ENCODE results near the gene ZNF568.

The ZNF568 gene

DNA sequence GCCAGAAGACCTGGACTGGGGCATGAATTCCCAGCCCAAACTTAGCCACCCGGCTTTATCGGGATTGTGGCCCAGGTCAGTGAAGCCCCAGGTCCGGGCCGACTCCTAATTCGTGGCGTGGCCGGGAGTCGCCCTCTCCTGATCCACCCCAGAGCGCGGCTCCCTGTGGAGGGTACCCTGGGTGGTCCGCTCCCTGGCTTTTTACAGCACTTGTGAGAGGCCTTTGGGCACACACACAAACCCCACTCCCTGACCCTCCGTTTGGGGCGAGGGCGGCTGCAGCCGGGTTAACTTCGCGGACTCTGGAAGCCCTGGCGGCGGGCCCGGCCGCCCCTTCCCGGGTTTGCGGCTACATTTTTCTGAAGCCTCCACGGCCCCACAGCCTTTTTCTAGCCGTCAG is 56.4 kb downstream of the ZNF568 start:
- DNase-seq (ENCODE audit: low read depth in 1 of 2, low spot score in 1 of 2): no peak
- Histone ChIP-seq H3K27me3 (ENCODE audit: insufficient read depth, poor library complexity, severe bottlenecking) (no peaks in the 10 kb centered on the region), H3K4me3 (replicated peaks; ENCODE audit: insufficient read depth, low read length) (no peak overlapping the region; the same call in 1 of the 2 replicates), H3K27ac (replicated peaks) (peak overlapping the region; percentile 50)
- TF ChIP-seq GABPA (IDR thresholded peaks at IDR 0.05; ENCODE audit: low read depth) (no peak), CTCF (IDR thresholded peaks at IDR 0.05; ENCODE audit: insufficient read depth, low read length) (no peak), POLR2AphosphoS5 (IDR thresholded peaks at IDR 0.05; ENCODE audit: low read depth) (no peak), SPI1 (IDR thresholded peaks at IDR 0.05; ENCODE audit: borderline replicate concordance, low read depth) (no peak)
- TF ChIP-seq, protein P1, sequence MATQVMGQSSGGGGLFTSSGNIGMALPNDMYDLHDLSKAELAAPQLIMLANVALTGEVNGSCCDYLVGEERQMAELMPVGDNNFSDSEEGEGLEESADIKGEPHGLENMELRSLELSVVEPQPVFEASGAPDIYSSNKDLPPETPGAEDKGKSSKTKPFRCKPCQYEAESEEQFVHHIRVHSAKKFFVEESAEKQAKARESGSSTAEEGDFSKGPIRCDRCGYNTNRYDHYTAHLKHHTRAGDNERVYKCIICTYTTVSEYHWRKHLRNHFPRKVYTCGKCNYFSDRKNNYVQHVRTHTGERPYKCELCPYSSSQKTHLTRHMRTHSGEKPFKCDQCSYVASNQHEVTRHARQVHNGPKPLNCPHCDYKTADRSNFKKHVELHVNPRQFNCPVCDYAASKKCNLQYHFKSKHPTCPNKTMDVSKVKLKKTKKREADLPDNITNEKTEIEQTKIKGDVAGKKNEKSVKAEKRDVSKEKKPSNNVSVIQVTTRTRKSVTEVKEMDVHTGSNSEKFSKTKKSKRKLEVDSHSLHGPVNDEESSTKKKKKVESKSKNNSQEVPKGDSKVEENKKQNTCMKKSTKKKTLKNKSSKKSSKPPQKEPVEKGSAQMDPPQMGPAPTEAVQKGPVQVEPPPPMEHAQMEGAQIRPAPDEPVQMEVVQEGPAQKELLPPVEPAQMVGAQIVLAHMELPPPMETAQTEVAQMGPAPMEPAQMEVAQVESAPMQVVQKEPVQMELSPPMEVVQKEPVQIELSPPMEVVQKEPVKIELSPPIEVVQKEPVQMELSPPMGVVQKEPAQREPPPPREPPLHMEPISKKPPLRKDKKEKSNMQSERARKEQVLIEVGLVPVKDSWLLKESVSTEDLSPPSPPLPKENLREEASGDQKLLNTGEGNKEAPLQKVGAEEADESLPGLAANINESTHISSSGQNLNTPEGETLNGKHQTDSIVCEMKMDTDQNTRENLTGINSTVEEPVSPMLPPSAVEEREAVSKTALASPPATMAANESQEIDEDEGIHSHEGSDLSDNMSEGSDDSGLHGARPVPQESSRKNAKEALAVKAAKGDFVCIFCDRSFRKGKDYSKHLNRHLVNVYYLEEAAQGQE (IDR thresholded peaks at IDR 0.05; ENCODE audit: insufficient replicate concordance, low read depth): no peak

DNA sequence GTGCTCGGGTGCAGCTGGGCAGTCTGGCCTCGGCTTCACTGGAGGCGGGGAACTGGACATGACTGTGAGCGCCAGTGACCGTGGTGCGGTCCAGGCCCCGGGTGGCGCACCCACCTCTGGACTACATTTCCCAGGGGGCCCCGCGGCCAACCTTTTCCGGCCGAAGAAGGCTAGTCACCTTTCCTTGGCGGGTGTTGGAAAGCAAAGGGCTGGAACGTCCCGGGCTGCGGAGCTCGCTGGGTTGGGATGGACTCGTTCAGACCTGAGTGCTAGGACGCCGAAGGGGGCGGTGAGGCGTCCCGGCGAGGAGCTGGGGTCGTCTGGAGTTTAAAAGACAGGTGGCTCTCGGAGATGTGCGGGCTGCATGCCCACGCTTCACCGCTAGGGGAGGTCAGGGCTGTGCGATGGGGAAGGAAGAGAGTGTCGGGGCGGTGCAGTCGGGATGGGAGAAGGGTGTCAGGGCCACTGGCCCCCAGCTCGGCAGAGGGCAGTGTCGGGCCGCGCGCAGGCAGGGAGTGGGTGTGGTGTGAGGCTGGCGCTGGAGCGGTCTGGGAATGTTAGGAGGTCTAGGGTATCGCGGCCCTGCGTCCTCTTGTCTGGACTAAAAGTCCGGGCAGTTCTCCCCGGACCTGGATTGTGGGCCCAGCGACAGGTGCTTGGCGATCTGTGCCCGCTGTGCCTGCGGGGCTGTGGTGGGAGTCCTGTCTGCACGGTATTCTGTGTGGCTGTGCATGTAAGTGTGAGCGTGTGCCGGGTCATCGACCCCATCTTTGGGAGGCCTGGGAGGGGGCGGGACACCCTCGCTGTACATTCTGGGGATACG is 57.1 kb downstream of the ZNF568 start:
- H3K27ac ChIP-seq (replicated peaks): peak overlapping the region; percentile 50
- peak; percentile 41 for TF ChIP-seq CTCF (IDR thresholded peaks at IDR 0.05; ENCODE audit: insufficient read depth, low read length)
- TF ChIP-seq POLR2AphosphoS5 (IDR thresholded peaks at IDR 0.05; ENCODE audit: low read depth): no peak
- no peaks in the 10 kb centered on the region for H3K27me3 ChIP-seq (ENCODE audit: insufficient read depth, poor library complexity, severe bottlenecking)
- peak overlapping the region; percentile 36 for H3K4me3 ChIP-seq (replicated peaks; ENCODE audit: insufficient read depth, low read length)
- peak; percentile 5 to 86 for DNase-seq (ENCODE audit: low read depth in 1 of 2, low spot score in 1 of 2)

DNA sequence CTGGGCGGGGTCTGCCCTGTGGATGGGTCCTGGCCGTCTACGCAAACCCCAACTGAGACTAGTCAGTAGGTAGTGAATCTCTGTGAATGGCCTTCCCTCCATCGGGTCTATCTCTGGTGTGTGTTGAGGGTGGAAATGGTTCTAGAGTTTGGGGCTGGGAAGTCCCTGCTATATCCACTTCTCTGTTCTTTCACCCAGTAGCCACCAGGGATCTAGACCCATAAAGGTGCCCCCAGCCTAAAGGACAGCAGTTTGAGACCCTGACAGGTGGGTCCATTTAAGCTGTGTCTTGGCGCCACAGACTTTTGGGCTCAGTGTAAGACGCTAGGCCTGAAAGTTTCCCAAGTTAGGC is 57.7 kb downstream of the ZNF568 start:
- no peak overlapping the region for H3K27ac ChIP-seq (replicated peaks)
- no peak for TF ChIP-seq GABPA (IDR thresholded peaks at IDR 0.05; ENCODE audit: low read depth)
- no peak for TF ChIP-seq SPI1 (IDR thresholded peaks at IDR 0.05; ENCODE audit: borderline replicate concordance, low read depth)
- no peak for TF ChIP-seq CTCF (IDR thresholded peaks at IDR 0.05; ENCODE audit: insufficient read depth, low read length)
- TF ChIP-seq, protein P1 (IDR thresholded peaks at IDR 0.05; ENCODE audit: insufficient replicate concordance, low read depth): no peak
- TF ChIP-seq POLR2AphosphoS5 (IDR thresholded peaks at IDR 0.05; ENCODE audit: low read depth): no peak
- H3K4me3 ChIP-seq (replicated peaks; ENCODE audit: insufficient read depth, low read length): no peak overlapping the region
- no peaks in the 10 kb centered on the region for H3K27me3 ChIP-seq (ENCODE audit: insufficient read depth, poor library complexity, severe bottlenecking)
- DNase-seq (ENCODE audit: low read depth in 1 of 2, low spot score in 1 of 2): no peak

DNA sequence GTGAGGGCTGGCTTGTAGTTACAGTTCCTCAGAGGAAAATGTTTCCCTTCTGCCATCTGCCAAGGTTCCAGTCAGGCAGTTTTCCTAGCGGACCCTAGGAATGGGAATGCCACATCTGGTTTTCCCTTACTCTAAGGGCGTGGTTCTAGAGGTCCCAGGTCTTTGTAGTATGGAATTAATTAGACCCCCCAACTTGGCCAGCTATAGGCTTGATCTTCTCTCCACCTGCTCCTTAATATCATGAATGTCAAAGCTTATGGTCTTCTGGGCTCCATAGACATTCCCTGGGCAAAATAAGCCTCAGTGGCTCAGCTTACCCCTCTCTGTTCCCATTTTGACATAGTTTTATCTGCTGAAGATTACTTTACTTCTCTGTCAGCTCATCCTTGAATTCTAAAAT is 70.0 kb downstream of the ZNF568 start:
- Histone ChIP-seq H3K27ac (replicated peaks) (no peak overlapping the region), H3K27me3 (ENCODE audit: insufficient read depth, poor library complexity, severe bottlenecking) (no peaks in the 10 kb centered on the region), H3K4me3 (replicated peaks; ENCODE audit: insufficient read depth, low read length) (no peak overlapping the region)
- DNase-seq (ENCODE audit: low read depth in 1 of 2, low spot score in 1 of 2): no peak
- TF ChIP-seq POLR2AphosphoS5 (IDR thresholded peaks at IDR 0.05; ENCODE audit: low read depth) (no peak), GABPA (IDR thresholded peaks at IDR 0.05; ENCODE audit: low read depth) (no peak), CTCF (IDR thresholded peaks at IDR 0.05; ENCODE audit: insufficient read depth, low read length) (no peak), SPI1 (IDR thresholded peaks at IDR 0.05; ENCODE audit: borderline replicate concordance, low read depth) (no peak)
- TF ChIP-seq, protein P1 (IDR thresholded peaks at IDR 0.05; ENCODE audit: insufficient replicate concordance, low read depth): no peak
